ENCODE data around the gene FAM180B. TPM values are rescaled to one million over a fixed set of nuclear protein-coding genes. Genes with fewer than 3 reads are reported as not detected.
"Not testable (repeated sequence)": the region's sequence is repeated elsewhere in the genome, so short reads cannot be mapped to it uniquely, and the experiment has no call there.

FAM180B gene
- total RNA-seq, 1 donor from 2014 or later, result 0.39 TPM

DNA sequence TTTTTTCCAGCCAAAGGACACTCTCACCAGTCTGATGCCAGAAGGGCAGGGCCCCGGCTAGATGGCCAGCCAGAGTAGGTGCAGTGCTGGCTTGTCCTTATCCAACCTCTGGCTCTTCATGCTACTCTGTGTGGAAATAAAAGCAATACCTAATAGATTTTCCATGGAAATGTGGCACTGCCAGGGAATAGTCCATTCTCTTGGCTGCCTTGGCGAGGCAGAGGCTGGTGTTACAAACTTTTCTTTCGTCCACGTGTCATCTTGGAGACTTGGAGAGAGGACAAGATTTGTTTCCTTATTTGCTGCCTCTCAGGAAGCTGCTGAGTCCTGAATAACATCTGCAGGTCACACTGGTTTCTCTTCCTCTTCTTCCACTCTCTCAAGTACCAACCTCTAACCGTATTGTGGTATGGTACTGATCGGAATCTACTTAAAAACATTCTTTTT is 24.9 kb downstream of the FAM180B start:
- intact Hi-C loops (cut with micrococcal nuclease), result loop anchor here (10.0 kb wide), 1 partner anchor 57 kb away; the partner anchor contains the start of gene CELF1
- H3K4me1 Mint-ChIP-seq (ENCODE audit: low read depth), result peaks cover 8% of the 10 kb centered on the region
- H3K36me3 Mint-ChIP-seq (ENCODE audit: low read depth), result peaks cover 28% of the 10 kb centered on the region
- no peak overlapping the region for H3K27ac Mint-ChIP-seq
- H3K9me3 Mint-ChIP-seq, result no peaks in the 10 kb centered on the region
- DNase-seq (ENCODE audit: low spot score), result no peak
- H3K27me3 Mint-ChIP-seq (ENCODE audit: low read depth), result no peaks in the 10 kb centered on the region
- no peak overlapping the region for H3K4me3 Mint-ChIP-seq (ENCODE audit: low read depth)

DNA sequence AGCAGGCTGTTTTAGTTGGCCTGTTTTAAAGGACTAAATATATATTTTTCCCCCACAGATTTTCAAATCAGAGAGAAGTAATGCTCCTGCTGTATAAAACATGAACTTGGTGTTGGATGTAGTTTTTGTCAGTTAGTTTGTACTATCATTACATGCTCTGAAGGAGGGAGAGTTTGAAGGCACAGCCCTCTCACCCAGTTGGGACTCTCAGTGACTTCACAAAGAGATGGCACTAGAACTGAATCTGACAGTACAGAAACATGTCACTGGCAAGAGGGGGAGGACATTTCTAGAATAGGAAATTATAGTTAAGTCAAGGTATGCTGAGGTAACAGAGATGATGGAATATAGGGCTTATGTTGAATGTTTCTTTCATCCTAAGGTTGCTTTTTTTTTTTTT is 28.8 kb downstream of the FAM180B start:
- no peaks in the 10 kb centered on the region for H3K9me3 Mint-ChIP-seq
- H3K36me3 Mint-ChIP-seq (ENCODE audit: low read depth), result peaks cover 33% of the 10 kb centered on the region
- intact Hi-C loops (cut with micrococcal nuclease), result loop anchor here (10.0 kb wide), 1 partner anchor 60 kb away; the partner anchor contains the start of gene CELF1
- no peak overlapping the region for H3K27ac Mint-ChIP-seq
- H3K27me3 Mint-ChIP-seq (ENCODE audit: low read depth), result no peaks in the 10 kb centered on the region
- DNase-seq (ENCODE audit: low spot score), result no peak
- no peak overlapping the region for H3K4me3 Mint-ChIP-seq (ENCODE audit: low read depth)
- peaks cover 8% of the 10 kb centered on the region for H3K4me1 Mint-ChIP-seq (ENCODE audit: low read depth)

DNA sequence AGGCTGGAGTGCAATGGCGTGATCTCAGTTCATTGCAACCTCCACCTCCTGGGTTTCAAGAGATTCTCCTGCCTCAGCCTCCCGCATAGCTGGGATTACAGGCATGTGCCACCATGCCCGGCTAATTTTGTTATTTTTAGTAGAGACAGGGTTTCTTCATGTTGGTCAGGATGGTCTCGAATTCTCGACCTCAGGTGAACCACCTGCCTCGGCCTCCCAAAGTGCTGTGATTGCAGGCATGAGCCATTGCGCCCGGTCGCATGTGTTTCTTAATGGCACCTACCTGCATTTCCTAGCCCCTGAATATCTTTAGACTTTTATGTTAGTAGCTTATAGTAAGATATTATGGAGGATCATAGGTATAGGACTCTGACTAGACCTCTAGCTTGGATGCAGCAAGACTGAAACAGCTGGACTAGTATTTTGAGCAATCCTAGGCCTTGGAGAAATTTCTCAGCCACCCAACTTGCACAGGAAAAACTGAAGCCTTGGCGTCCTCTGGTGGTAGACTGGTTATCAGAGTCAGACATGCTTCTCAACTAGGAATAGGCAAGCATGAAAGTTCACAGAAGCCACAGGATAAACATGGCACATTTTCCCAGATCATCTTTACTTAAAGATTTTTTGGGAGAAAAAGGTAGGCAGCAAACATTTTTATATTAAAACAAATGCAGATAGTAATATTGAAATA is 30.4 kb downstream of the FAM180B start:
- H3K36me3 Mint-ChIP-seq (ENCODE audit: low read depth), result peaks cover 33% of the 10 kb centered on the region
- H3K4me1 Mint-ChIP-seq (ENCODE audit: low read depth), result peaks cover 5% of the 10 kb centered on the region
- H3K27ac Mint-ChIP-seq, result no peak overlapping the region
- no peak for DNase-seq (ENCODE audit: low spot score)
- intact Hi-C loops (cut with micrococcal nuclease), result loop anchor here (10.0 kb wide), 1 partner anchor 62 kb away; the partner anchor contains the start of gene CELF1
- H3K9me3 Mint-ChIP-seq, result no peaks in the 10 kb centered on the region
- H3K4me3 Mint-ChIP-seq (ENCODE audit: low read depth), result no peak overlapping the region
- H3K27me3 Mint-ChIP-seq (ENCODE audit: low read depth), result no peaks in the 10 kb centered on the region

DNA sequence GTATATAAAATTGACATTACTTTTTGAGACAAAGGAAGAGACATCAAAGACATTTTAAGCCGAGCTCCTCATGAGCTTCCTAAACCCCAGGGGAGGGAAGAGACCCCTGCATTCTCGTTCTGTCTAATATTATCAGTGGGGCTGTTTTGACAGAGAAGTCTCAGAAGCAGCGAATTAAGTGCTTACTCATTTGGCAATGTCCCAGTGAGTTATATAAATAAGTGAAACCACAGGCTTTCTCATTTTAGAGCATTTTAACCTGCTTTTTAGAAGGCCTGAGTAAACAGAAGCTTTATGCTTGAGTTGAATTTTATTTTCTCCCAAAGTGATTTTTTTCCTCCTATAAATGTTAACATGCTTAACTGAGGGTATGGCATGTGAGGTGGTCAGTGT is 30.9 kb downstream of the FAM180B start:
- intact Hi-C loops (cut with micrococcal nuclease), result loop anchor here (10.0 kb wide), 1 partner anchor 63 kb away; the partner anchor contains the start of gene CELF1
- H3K4me1 Mint-ChIP-seq (ENCODE audit: low read depth), result peaks cover 5% of the 10 kb centered on the region
- no peak overlapping the region for H3K27ac Mint-ChIP-seq
- no peak overlapping the region for H3K4me3 Mint-ChIP-seq (ENCODE audit: low read depth)
- H3K36me3 Mint-ChIP-seq (ENCODE audit: low read depth), result peaks cover 34% of the 10 kb centered on the region
- DNase-seq (ENCODE audit: low spot score), result no peak
- H3K27me3 Mint-ChIP-seq (ENCODE audit: low read depth), result no peaks in the 10 kb centered on the region
- H3K9me3 Mint-ChIP-seq, result no peaks in the 10 kb centered on the region

DNA sequence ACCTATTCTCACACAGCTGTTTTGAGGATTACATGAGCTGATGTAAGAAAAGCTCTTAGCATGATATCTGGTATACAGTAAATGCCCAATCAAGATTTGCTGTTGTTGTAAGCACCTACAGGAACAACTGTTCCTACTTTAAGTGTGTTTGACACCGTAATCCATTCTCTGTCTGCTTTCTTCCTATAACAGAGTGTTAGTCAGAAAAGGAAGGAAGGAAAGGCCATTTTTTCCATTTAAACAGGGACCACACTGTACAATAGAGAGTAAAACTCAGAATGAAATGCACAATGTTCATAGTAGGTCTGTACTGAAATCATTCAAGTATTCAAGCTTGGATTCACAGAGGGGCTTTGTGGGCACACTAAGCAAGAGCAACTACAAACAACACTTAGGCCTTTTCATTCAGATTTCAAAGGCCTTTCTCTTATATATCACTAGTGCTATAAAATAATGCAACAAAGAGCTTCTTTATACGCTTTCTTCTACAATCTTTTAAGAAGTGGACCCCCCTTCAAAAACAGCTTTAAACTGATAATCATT is 34.4 kb downstream of the FAM180B start:
- H3K27ac Mint-ChIP-seq, result no peak overlapping the region
- no peak overlapping the region for H3K4me3 Mint-ChIP-seq (ENCODE audit: low read depth)
- H3K4me1 Mint-ChIP-seq (ENCODE audit: low read depth), result peaks cover 3% of the 10 kb centered on the region
- peaks cover 48% of the 10 kb centered on the region for H3K36me3 Mint-ChIP-seq (ENCODE audit: low read depth)
- no peaks in the 10 kb centered on the region for H3K27me3 Mint-ChIP-seq (ENCODE audit: low read depth)
- no peaks in the 10 kb centered on the region for H3K9me3 Mint-ChIP-seq
- DNase-seq (ENCODE audit: low spot score), result no peak
- intact Hi-C loops (cut with micrococcal nuclease), result no loop called here

DNA sequence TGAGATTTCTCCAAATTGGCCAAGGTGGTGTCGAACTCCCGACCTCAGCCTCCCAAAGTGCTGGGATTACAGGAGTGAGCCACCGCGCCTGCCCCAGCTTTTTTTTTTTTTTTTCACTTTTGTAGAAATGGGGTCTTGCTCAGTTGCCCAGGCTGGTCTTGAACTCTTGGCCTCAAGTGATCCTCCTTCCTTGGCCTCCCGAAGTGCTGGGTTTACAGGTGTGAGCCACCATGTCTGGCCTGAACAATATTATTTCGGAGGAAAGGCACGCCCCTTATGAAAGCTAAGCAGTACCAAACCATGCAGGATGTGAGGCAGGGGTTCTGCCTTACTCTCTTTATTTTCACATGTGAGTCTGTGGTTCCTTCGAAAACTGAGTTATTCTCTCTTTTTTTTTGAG is 39.8 kb downstream of the FAM180B start:
- Mint-ChIP-seq H3K27me3 (ENCODE audit: low read depth) (no peaks in the 10 kb centered on the region), H3K4me1 (ENCODE audit: low read depth) (no peaks in the 10 kb centered on the region), H3K4me3 (ENCODE audit: low read depth) (no peak overlapping the region), H3K36me3 (ENCODE audit: low read depth) (peaks cover 68% of the 10 kb centered on the region), H3K9me3 (no peaks in the 10 kb centered on the region), H3K27ac (no peak overlapping the region)
- intact Hi-C loops (cut with micrococcal nuclease), result no loop called here
- no peak for DNase-seq (ENCODE audit: low spot score)

DNA sequence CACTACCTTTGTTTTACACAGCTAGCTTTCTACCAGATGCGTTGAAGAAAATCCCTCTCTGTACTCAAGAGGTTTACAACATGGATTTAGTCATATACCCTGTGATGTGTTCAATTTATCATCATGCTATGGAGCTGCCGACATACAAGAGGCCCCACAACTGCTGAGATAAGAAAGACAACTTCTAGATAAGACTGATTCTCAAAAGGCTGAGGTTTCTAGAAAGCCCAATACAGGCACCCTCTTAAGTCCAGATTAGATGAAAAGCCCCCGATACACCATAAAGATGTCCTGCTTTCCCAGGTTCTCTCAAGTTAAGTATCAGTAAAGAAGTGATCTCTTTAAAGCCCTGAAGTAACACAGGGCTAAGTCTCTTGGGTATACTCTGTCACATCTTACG is 41.5 kb downstream of the FAM180B start:
- peaks cover 72% of the 10 kb centered on the region for H3K36me3 Mint-ChIP-seq (ENCODE audit: low read depth)
- intact Hi-C loops (cut with micrococcal nuclease), result no loop called here
- no peak overlapping the region for H3K27ac Mint-ChIP-seq
- no peaks in the 10 kb centered on the region for H3K27me3 Mint-ChIP-seq (ENCODE audit: low read depth)
- H3K4me3 Mint-ChIP-seq (ENCODE audit: low read depth), result no peak overlapping the region
- no peak for DNase-seq (ENCODE audit: low spot score)
- no peaks in the 10 kb centered on the region for H3K9me3 Mint-ChIP-seq
- no peaks in the 10 kb centered on the region for H3K4me1 Mint-ChIP-seq (ENCODE audit: low read depth)

DNA sequence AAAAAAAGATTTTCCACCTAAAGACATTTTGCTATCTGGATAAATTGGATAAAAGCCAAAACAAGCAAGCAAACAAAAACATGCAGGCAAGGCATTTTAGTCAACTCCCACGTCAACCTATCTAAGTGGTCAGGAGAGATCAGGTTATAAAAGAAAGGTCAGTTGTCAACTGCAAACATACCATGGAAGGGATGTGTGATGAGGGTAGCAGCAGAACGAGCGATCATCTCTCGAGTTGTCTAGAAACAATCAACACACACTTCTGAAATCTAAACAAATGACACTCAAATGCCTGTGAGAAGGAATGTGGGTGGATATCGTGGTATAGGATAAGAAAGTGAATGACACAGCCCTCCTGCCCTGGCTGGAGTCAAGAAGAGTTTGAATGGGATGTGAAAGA is 45.0 kb downstream of the FAM180B start:
- H3K4me3 Mint-ChIP-seq (ENCODE audit: low read depth), result no peak overlapping the region
- no peaks in the 10 kb centered on the region for H3K4me1 Mint-ChIP-seq (ENCODE audit: low read depth)
- peak overlapping the region; percentile 46 for H3K27ac Mint-ChIP-seq
- no peaks in the 10 kb centered on the region for H3K27me3 Mint-ChIP-seq (ENCODE audit: low read depth)
- DNase-seq (ENCODE audit: low spot score), result no peak
- intact Hi-C loops (cut with micrococcal nuclease), result no loop called here
- H3K9me3 Mint-ChIP-seq, result no peaks in the 10 kb centered on the region
- peaks cover 72% of the 10 kb centered on the region for H3K36me3 Mint-ChIP-seq (ENCODE audit: low read depth)

DNA sequence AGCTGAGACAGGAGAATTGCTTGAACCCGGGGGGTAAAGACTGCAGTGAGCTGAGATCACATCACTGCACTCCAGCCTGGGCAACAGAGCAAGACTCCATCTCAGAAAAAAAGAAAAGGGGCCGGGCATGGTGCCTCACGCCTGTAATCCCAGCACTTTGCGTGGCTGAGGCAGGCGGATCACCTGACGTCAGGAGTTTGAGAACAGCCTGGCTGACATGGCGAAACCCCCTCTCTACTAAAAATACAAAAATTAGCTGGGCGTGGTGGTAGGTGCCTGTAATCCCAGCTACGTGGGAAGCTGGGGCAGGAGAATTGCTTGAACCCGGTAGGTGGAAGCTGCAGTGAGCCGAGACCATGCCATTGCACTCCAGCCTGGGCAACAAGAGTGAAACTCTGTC is 49.9 kb downstream of the FAM180B start:
- H3K36me3 Mint-ChIP-seq (ENCODE audit: low read depth), result peaks cover 54% of the 10 kb centered on the region
- H3K4me1 Mint-ChIP-seq (ENCODE audit: low read depth), result peaks cover 15% of the 10 kb centered on the region
- H3K4me3 Mint-ChIP-seq (ENCODE audit: low read depth); H3K27ac Mint-ChIP-seq; intact Hi-C loops (cut with micrococcal nuclease); DNase-seq (ENCODE audit: low spot score); H3K9me3 Mint-ChIP-seq; H3K27me3 Mint-ChIP-seq (ENCODE audit: low read depth): not testable (repeated sequence)

Other genes with a start within 250 kb of the FAM180B start
- not detected in 2 replicates for gene MYBPC3, start 234.0 kb upstream of the FAM180B start, total RNA-seq
- 0.11 TPM in 1 of 2 replicates, not detected in the other for gene SPI1, start 208.1 kb upstream of the FAM180B start, total RNA-seq
- gene SLC39A13, start 178.1 kb upstream of the FAM180B start, total RNA-seq, result 12.5 and 15.2 TPM in 2 replicates
- 214 and 219 TPM in 2 replicates for gene PSMC3, start 160.2 kb upstream of the FAM180B start, total RNA-seq
- gene RAPSN, start 137.5 kb upstream of the FAM180B start, total RNA-seq, result 0.18 and 1.3 TPM in 2 replicates
- 129 and 132 TPM in 2 replicates for gene CELF1, start 33.5 kb upstream of the FAM180B start, total RNA-seq
- gene PTPMT1, start 21.1 kb upstream of the FAM180B start, total RNA-seq, result 50.7 and 53.9 TPM in 2 replicates
- gene KBTBD4, start 7.7 kb upstream of the FAM180B start, total RNA-seq, result 14.2 and 15.3 TPM in 2 replicates
- gene NDUFS3, start 7.6 kb upstream of the FAM180B start, total RNA-seq, result 132 and 142 TPM in 2 replicates
- 0.21 and 0.30 TPM in 2 replicates for gene C1QTNF4, start 7.7 kb downstream of the FAM180B start, total RNA-seq
- 124 and 131 TPM in 2 replicates for gene MTCH2, start 55.9 kb downstream of the FAM180B start, total RNA-seq
- 3.6 and 5.1 TPM in 2 replicates for gene AGBL2, start 128.7 kb downstream of the FAM180B start, total RNA-seq
- 140 and 141 TPM in 2 replicates for gene FNBP4, start 180.7 kb downstream of the FAM180B start, total RNA-seq